AG04450 (cell line): ENCODE measurements around the gene GLCCI1. TPM values are rescaled to one million over a fixed set of nuclear protein-coding genes. Genes with fewer than 3 reads are reported as not detected.

Experiments
- CTCF ChIA-PET: fragments of 300-600, 350-600 bp; formaldehyde crosslinking; extraction: SDS; loops from one replicate; lab custom pipeline; 2022; ENCODE audit warnings: antibody characterized with exemption, inconsistent platforms; lab: Charles Lee
- POLR2A ChIA-PET: fragments of 350-600 bp; formaldehyde crosslinking; extraction: SDS; loops from one replicate; lab custom pipeline; 2021; ENCODE audit warnings: antibody characterized with exemption, inconsistent platforms; lab: Yijun Ruan, JAX
- DNase-seq: peaks from one replicate; pipeline ENCODE4 v3.0.0-alpha.2; 2011; ENCODE audit warnings: low read depth, low spot score
- H3K27ac ChIP-seq: one replicate; pipeline ENCODE4 v1.5.1; 2012; ENCODE audit warnings: low read depth, low read length, control low read depth
- H3K27me3 ChIP-seq: one replicate; pipeline ENCODE4 v1.6.0; 2012; ENCODE audit warnings: low read length; ENCODE audit not compliant: control insufficient read depth, insufficient read depth
- H3K4me3 ChIP-seq: 2 replicates; pipeline ENCODE4 v1.5.1; 2011; ENCODE audit warnings: mild to moderate bottlenecking, low read depth, low read length, control low read depth
- H3K9me3 ChIP-seq: 2 replicates; pipeline ENCODE4 v1.5.1; 2012; ENCODE audit warnings: low read length; ENCODE audit not compliant: control insufficient read depth, insufficient read depth
- CTCF ChIP-seq: IDR thresholded peaks from 2 replicates; pipeline ENCODE4 v1.5.1; 2011; ENCODE audit warnings: low read depth, low read length, control low read depth, inconsistent platforms
- polyA plus RNA-seq: library from polyadenylated mRNA; depleted of rRNA; stranded (reverse); fragments of >200 nt; gene quantifications from 2 replicates; pipeline ENCODE4 v1.2.3, GENCODE V29; 2011

GLCCI1 gene
- polyA plus RNA-seq, 1 experiment: 13.5 TPM

DNA sequence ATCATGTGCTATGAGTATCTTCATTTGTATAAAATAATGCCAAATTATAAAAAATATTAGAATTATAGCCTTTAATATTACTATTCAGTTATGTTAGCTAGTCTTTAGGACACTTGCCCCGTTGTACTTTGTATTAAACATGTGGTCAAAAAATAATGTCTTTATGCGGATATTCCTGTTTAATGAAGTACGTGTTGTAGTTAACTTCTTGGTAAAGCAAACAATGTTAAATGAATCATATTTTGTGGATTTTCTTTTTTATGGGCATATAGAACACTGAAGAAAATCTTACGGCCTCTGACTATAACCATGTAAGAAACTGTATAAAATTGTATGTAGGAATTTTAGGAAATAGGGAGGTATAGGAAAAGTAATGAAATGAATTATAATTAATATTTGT is 14.3 kb downstream of the GLCCI1 start:
- no peak for TF ChIP-seq CTCF
- no peak for DNase-seq
- no peaks in the 10 kb centered on the region for H3K9me3 ChIP-seq
- H3K27me3 ChIP-seq: no peaks in the 10 kb centered on the region
- POLR2A ChIA-PET: no interaction called here
- no peak overlapping the region for H3K4me3 ChIP-seq
- H3K27ac ChIP-seq: no peak overlapping the region
- CTCF ChIA-PET: no interaction called here

DNA sequence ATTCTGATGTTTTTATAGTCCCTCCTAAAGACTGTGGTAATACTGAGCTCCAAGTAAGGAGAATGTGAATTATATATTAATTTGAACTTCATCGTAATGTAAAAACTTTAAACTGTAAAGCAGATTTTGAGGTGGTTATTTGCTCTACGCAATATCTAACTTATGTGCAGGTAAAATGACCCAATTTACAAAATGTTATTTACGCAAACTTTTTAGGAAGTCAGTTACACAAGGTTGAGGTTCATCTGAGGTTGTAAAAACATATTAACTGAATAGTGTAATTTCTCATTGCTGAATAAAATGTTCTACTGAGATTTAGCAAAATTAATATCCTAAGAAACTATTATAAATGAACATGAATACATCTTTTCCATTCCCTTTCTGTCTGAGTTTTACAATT is 15.8 kb downstream of the GLCCI1 start:
- no peak for DNase-seq
- Histone ChIP-seq H3K27ac (no peak overlapping the region), H3K27me3 (no peaks in the 10 kb centered on the region), H3K4me3 (no peak overlapping the region), H3K9me3 (no peaks in the 10 kb centered on the region)
- ChIA-PET POLR2A (no interaction called here), CTCF (no interaction called here)
- no peak for TF ChIP-seq CTCF

DNA sequence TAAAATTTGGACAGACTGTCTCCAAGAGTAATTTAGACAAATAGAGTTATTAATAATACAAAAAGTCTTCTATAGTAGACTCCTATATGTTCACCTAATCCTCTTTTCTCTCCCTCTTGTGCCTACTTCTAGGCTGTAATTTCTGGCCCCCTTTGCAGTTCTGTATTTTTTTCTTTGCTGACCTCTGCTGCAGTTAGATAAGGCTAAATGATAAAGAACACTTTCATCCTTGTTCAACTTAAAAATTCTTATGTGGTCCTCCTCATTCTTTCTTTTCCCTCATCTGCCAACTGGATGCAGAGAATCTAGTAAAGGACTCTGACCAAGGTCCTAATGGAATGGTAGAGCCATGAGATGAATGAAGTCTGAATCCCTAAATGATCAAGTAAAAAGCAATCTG is 20.1 kb downstream of the GLCCI1 start:
- H3K9me3 ChIP-seq: no peaks in the 10 kb centered on the region
- TF ChIP-seq CTCF: no peak
- DNase-seq: no peak
- POLR2A ChIA-PET: no interaction called here
- H3K4me3 ChIP-seq: no peak overlapping the region
- CTCF ChIA-PET: interaction anchor here (0.6 to 1.1 kb wide), 3 partner anchors 233 to 378 kb away, joined by 3 read pairs; no protein-coding TSS in a partner anchor
- H3K27me3 ChIP-seq: no peaks in the 10 kb centered on the region
- H3K27ac ChIP-seq: no peak overlapping the region

DNA sequence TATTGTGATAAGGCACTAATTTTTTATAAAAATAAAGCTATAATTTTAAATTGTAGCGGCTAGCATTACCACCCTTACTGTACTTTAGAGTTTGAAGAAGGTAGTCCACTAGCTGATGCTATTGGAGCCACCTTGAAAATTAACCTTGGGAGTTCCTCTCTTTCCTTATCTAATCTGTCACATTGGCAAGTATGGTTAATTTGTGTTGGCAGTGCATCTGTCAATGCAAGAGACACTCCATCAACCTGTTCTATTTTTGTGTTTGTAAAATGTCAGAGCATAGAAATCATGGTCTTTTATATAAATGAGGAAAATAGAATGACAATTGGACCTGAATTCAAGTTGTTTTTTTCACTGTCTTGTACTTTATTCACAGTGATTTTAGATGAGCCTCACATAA is 20.5 kb downstream of the GLCCI1 start:
- Histone ChIP-seq H3K4me3 (no peak overlapping the region), H3K9me3 (no peaks in the 10 kb centered on the region), H3K27ac (no peak overlapping the region), H3K27me3 (no peaks in the 10 kb centered on the region)
- POLR2A ChIA-PET: no interaction called here
- no peak for TF ChIP-seq CTCF
- no peak for DNase-seq
- CTCF ChIA-PET: interaction anchor here (0.6 to 1.1 kb wide), 3 partner anchors 234 to 378 kb away, joined by 3 read pairs; no protein-coding TSS in a partner anchor

- TF ChIP-seq CTCF: no peak
- no peak for DNase-seq
- no peak overlapping the region for H3K27ac ChIP-seq
- POLR2A ChIA-PET: no interaction called here
- CTCF ChIA-PET: interaction anchor here (0.6 to 1.1 kb wide), 3 partner anchors 234 to 379 kb away, joined by 3 read pairs; no protein-coding TSS in a partner anchor
- H3K9me3 ChIP-seq: no peaks in the 10 kb centered on the region
- H3K27me3 ChIP-seq: no peaks in the 10 kb centered on the region
- no peak overlapping the region for H3K4me3 ChIP-seq
Measured at GRCh38 chr7:7989616-7990440, 21.2 kb downstream of the GLCCI1 start.
